Measurements from ENCODE around the gene SLC39A10. TPM values are rescaled to one million over a fixed set of nuclear protein-coding genes. Genes with fewer than 3 reads are reported as not detected.

Gene SLC39A10
- total and polyA plus RNA-seq, 10 of the 15 experiments (the other 5 are each of a cell fraction or from before 2014, with no cell fraction given), result 2.0 to 23.6 (median 7.9) TPM

DNA sequence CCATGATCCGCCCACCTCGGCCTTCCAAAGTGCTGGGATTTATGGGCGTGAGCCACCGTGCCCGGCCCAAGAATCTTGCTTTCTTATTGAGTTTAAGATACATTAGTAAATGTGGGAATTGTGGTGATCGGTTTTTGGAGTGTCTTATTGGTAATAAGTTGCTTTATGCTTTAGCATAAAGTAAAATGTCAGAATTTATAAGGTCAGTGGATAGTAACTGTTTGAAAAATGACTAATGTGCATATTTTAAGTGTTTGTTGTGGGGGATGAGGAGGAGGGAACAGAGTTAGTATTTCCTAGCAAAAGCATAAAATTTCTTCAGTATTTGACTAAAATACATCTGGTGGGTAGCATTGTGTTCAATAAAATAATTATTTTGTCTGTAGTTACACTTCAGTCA is 77.4 kb downstream of the SLC39A10 start (continued):
- TF ChIP-seq, protein P1, sequence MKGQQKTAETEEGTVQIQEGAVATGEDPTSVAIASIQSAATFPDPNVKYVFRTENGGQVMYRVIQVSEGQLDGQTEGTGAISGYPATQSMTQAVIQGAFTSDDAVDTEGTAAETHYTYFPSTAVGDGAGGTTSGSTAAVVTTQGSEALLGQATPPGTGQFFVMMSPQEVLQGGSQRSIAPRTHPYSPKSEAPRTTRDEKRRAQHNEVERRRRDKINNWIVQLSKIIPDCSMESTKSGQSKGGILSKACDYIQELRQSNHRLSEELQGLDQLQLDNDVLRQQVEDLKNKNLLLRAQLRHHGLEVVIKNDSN (IDR thresholded peaks at IDR 0.05; ENCODE audit: borderline replicate concordance, extremely low read length, insufficient read depth, low read depth, low read length), result no peak
- TF ChIP-seq SMC3 (IDR thresholded peaks at IDR 0.05; ENCODE audit: borderline replicate concordance, low read length) (no peak), STAT3 (IDR thresholded peaks at IDR 0.05; ENCODE audit: low read depth, low read length) (no peak), TAF1 (IDR thresholded peaks at IDR 0.05; ENCODE audit: borderline replicate concordance, low read depth, low read length) (no peak), MTA2 (IDR thresholded peaks at IDR 0.05; ENCODE audit: low read depth) (no peak), NR2C1 (IDR thresholded peaks at IDR 0.05) (no peak), TCF3 (IDR thresholded peaks at IDR 0.05; ENCODE audit: borderline replicate concordance, insufficient read depth, low read depth, low read length) (no peak), ZBTB33 (IDR thresholded peaks at IDR 0.05) (no peak), CTCF (IDR thresholded peaks at IDR 0.05 in 2 of 3, conservative IDR thresholded peaks at IDR 0.05 in 1 of 3; ENCODE audit: control insufficient read depth in 2 of 3, extremely low read depth in 1 of 3, insufficient read depth in 1 of 3, low read depth in 3 of 3, low read length in 3 of 3) (no peak), ZZZ3 (IDR thresholded peaks at IDR 0.05; ENCODE audit: control insufficient read depth, insufficient read length, low read depth) (no peak), RFX5 (IDR thresholded peaks at IDR 0.05; ENCODE audit: low read depth, low read length) (no peak)

Data from GM12878 (cell line).